Panc1 (cell line): ENCODE results near the gene CD6.

Experiments used
- POLR2AphosphoS5 ChIP-seq: IDR thresholded peaks from 2 replicates; pipeline ENCODE4 v1.6.1; 2012; ENCODE audit warnings: mild to moderate bottlenecking, low read depth, low read length, moderate library complexity
- SIN3A ChIP-seq: IDR thresholded peaks from 2 replicates; pipeline ENCODE4 v1.6.1; 2012; ENCODE audit warnings: low read depth, mild to moderate bottlenecking, low read length, moderate library complexity, borderline replicate concordance; ENCODE audit not compliant: insufficient read depth
- TF ChIP-seq, protein P1 (sequence below): fragments of 450-650 bp; IDR thresholded peaks from 2 replicates; pipeline ENCODE4 v1.5.1; 2017; ENCODE audit warnings: mild to moderate bottlenecking
- TF ChIP-seq, protein P2 (sequence below), 2 experiments: IDR thresholded peaks; 2 replicates each; pipeline ENCODE4 v1.6.1; 2011 to 2012; ENCODE audit warnings: low read depth in 2 of 2, control low read depth in 1 of 2, low read length in 1 of 2, mild to moderate bottlenecking in 1 of 2, moderate library complexity in 1 of 2; ENCODE audit not compliant: insufficient read depth in 1 of 2

DNA sequence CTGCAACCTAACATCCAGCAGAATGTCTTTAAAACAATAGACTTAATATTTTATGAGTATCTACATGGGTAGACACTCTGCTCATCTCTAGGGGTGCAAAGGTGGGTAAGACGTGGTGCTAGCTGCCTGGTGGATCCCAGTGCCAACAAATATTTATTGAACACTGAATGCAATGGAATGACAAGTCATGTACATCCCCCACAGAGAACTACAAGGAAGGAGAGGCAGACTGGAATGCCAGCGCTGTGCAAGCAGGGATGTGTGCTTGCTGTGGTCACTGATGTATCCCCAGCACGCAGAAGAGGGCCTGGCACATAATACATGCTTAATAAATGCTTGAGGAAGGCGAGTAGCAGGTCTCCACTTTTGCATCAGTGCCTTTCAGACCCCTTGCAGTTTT lies 61.9 kb downstream of the CD6 start:
- TF ChIP-seq, protein P1, sequence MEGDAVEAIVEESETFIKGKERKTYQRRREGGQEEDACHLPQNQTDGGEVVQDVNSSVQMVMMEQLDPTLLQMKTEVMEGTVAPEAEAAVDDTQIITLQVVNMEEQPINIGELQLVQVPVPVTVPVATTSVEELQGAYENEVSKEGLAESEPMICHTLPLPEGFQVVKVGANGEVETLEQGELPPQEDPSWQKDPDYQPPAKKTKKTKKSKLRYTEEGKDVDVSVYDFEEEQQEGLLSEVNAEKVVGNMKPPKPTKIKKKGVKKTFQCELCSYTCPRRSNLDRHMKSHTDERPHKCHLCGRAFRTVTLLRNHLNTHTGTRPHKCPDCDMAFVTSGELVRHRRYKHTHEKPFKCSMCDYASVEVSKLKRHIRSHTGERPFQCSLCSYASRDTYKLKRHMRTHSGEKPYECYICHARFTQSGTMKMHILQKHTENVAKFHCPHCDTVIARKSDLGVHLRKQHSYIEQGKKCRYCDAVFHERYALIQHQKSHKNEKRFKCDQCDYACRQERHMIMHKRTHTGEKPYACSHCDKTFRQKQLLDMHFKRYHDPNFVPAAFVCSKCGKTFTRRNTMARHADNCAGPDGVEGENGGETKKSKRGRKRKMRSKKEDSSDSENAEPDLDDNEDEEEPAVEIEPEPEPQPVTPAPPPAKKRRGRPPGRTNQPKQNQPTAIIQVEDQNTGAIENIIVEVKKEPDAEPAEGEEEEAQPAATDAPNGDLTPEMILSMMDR, result no peak
- TF ChIP-seq, protein P2, sequence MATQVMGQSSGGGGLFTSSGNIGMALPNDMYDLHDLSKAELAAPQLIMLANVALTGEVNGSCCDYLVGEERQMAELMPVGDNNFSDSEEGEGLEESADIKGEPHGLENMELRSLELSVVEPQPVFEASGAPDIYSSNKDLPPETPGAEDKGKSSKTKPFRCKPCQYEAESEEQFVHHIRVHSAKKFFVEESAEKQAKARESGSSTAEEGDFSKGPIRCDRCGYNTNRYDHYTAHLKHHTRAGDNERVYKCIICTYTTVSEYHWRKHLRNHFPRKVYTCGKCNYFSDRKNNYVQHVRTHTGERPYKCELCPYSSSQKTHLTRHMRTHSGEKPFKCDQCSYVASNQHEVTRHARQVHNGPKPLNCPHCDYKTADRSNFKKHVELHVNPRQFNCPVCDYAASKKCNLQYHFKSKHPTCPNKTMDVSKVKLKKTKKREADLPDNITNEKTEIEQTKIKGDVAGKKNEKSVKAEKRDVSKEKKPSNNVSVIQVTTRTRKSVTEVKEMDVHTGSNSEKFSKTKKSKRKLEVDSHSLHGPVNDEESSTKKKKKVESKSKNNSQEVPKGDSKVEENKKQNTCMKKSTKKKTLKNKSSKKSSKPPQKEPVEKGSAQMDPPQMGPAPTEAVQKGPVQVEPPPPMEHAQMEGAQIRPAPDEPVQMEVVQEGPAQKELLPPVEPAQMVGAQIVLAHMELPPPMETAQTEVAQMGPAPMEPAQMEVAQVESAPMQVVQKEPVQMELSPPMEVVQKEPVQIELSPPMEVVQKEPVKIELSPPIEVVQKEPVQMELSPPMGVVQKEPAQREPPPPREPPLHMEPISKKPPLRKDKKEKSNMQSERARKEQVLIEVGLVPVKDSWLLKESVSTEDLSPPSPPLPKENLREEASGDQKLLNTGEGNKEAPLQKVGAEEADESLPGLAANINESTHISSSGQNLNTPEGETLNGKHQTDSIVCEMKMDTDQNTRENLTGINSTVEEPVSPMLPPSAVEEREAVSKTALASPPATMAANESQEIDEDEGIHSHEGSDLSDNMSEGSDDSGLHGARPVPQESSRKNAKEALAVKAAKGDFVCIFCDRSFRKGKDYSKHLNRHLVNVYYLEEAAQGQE (IDR thresholded peaks at IDR 0.05; ENCODE audit: insufficient read depth in 1 of 2, low read depth in 2 of 2, low read length in 1 of 2), result no peak
- TF ChIP-seq POLR2AphosphoS5 (no peak), SIN3A (no peak)
